Kidney (tissue), 14 donors: ENCODE data around the gene LRP5. TPM values are rescaled to one million over a fixed set of nuclear protein-coding genes. Genes with fewer than 3 reads are reported as not detected.

Experiments
- DNase-seq, 5 donors: peaks; one replicate each; pipeline ENCODE4 v3.0.0-alpha.2; 2013 to 2020
- FAIRE-seq: peaks from 2 replicates; lab custom pipeline; 2012; peaks lifted over from hg19 to GRCh38; lab: Jason Lieb, UNC
- H3K27ac ChIP-seq, 2 donors: one replicate each; pipeline ENCODE4 v1.7.0; 2013; ENCODE audit warnings: low read depth in 2 of 2, low read length in 2 of 2, inconsistent platforms in 1 of 2
- H3K27me3 ChIP-seq: one replicate; pipeline ENCODE4 v1.7.1; 2013; ENCODE audit warnings: low read length, inconsistent platforms; ENCODE audit not compliant: control insufficient read depth, insufficient read depth
- H3K36me3 ChIP-seq, 3 donors: one replicate each; pipeline versions ENCODE4 v1.7.0 to v1.7.1; 2013; ENCODE audit warnings: low read length in 3 of 3, control low read depth in 1 of 3, inconsistent platforms in 1 of 3; ENCODE audit not compliant: insufficient read depth in 3 of 3, control insufficient read depth in 2 of 3
- H3K4me1 ChIP-seq, 3 donors: one replicate each; pipeline versions ENCODE4 v1.7.0 to v1.7.1; 2013; ENCODE audit warnings: low read length in 3 of 3, inconsistent platforms in 1 of 3, low read depth in 1 of 3; ENCODE audit not compliant: control insufficient read depth in 2 of 3, insufficient read depth in 2 of 3
- H3K4me3 ChIP-seq, 3 donors: one replicate each; pipeline versions ENCODE4 v1.7.0 to v1.8.1; 2013; ENCODE audit warnings: low read length in 3 of 3, control low read depth in 1 of 3, inconsistent platforms in 1 of 3
- H3K9ac ChIP-seq, 3 donors: one replicate each; pipeline versions ENCODE4 v1.7.0 to v1.7.1; 2013; ENCODE audit warnings: low read length in 3 of 3, control low read depth in 1 of 3, inconsistent platforms in 1 of 3
- H3K9me3 ChIP-seq, 3 donors: one replicate each; pipeline versions ENCODE4 v1.7.0 to v1.7.1; 2013; ENCODE audit warnings: low read length in 3 of 3, control low read depth in 1 of 3, inconsistent platforms in 1 of 3; ENCODE audit not compliant: control insufficient read depth in 2 of 3, insufficient read depth in 1 of 3
- CTCF ChIP-seq: IDR thresholded peaks from 3 replicates; pipeline ENCODE4 v1.5.1; 2012; ENCODE audit warnings: mild to moderate bottlenecking, moderate library complexity, borderline replicate concordance; ENCODE audit not compliant: insufficient read depth; ENCODE audit errors: extremely low read depth
- intact Hi-C: fragments of 100-400 bp; cut with DNase I; formaldehyde crosslinking; loops from one replicate; pipeline ENCODE4 v1.11.1; 2022
- polyA plus RNA-seq: library from polyadenylated mRNA; stranded (reverse); fragments of 350-450 nt; fragmentation: Illumina TruSeq; extraction: RNeasy Lipid Tissue Mini Kit (QIAGEN cat#74804); gene quantifications from one replicate; pipeline ENCODE4 v1.2.3, GENCODE V29; 2014; ENCODE audit warnings: low read depth, low replicate concordance; ENCODE audit not compliant: insufficient read depth
- total RNA-seq: library from RNA; stranded (reverse); fragmentation: NEBNext Ultra II Directional; extraction: Animal tissue kit (Norgen Biotek cat#: 25700); gene quantifications from one replicate; pipeline ENCODE4 v1.2.1, GENCODE V29; 2021
- donor health status: control.
- donor health status: control.
- donor health status: control.
- donor health status: control.
- donor health status: control.
- donor health status: DM: yes; HTN: yes; CAD: no.
- donor health status: Normal renal cell carcinoma (clear cell type).

LRP5 gene
- total and polyA plus RNA-seq, 2 donors from 2014 or later = 55.4 to 71.3 TPM

DNA sequence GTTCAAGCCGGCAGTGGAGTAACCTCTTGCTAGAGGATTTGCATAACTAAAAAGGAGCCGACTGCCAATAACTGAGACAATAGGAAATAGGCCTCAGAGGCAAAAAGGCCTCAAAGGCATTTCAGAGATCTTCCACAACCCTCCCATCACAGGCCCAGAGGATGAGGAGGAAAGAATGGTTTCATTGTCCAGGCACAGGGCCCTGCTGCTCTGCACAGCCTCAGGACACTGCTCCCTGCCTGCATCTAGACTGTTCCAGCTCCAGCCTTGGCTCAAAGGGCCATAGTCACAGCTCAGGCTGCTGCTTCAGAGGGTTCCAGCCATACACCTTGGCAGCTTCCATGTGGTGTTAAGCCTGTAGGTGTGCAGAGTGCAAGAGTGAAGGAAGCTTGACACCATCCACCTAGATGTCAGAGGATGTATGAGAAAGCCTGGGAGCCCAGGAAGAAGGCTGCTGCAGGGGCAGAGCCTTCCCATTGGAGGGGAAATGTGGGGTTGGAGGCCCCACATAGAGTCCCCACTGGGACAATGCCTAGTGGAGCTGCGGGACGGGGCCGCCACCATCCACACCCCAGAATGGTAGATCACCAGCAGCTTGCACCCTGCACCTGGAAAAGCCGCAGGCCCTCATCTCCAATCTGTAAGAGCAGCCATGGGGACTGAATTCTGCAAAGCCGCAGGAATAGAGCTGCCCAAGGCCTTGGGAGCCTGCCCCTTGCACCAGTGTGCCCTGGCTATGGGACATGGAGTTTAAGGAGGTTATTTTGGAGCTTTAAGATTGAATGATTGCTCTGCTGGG lies 8.2 kb upstream of the LRP5 start:
- no peaks in the 10 kb centered on the region for H3K9me3 ChIP-seq
- no peak for TF ChIP-seq CTCF
- no peak overlapping the region for H3K4me3 ChIP-seq
- intact Hi-C loops = no loop called here
- FAIRE-seq (no peak), DNase-seq (no peak)
- H3K36me3 ChIP-seq = no peaks in the 10 kb centered on the region
- H3K4me1 ChIP-seq = no peaks in the 10 kb centered on the region
- no peak overlapping the region for H3K27ac ChIP-seq
- no peaks in the 10 kb centered on the region for H3K27me3 ChIP-seq
- no peak overlapping the region for H3K9ac ChIP-seq

- TF ChIP-seq CTCF = no peak
- FAIRE-seq (no peak), DNase-seq (no peak)
- Histone ChIP-seq H3K9me3 (no peaks in the 10 kb centered on the region), H3K36me3 (no peaks in the 10 kb centered on the region), H3K27ac (no peak overlapping the region), H3K27me3 (no peaks in the 10 kb centered on the region), H3K9ac (no peak overlapping the region), H3K4me3 (no peak overlapping the region), H3K4me1 (no peaks in the 10 kb centered on the region)
- intact Hi-C loops = no loop called here
These were observed 5.8 kb upstream of the LRP5 start for GRCh38 chr11:68306636-68307035.

- Histone ChIP-seq H3K4me3 (no peak overlapping the region), H3K36me3 (no peaks in the 10 kb centered on the region), H3K27ac (no peak overlapping the region), H3K27me3 (no peaks in the 10 kb centered on the region), H3K9ac (no peak overlapping the region), H3K4me1 (no peaks in the 10 kb centered on the region), H3K9me3 (no peaks in the 10 kb centered on the region)
- intact Hi-C loops = no loop called here
- FAIRE-seq = no peak
- DNase-seq = no peak
- no peak for TF ChIP-seq CTCF
These were observed 4.3 kb upstream of the LRP5 start for GRCh38 chr11:68308068-68308467.
